Gastroesophageal sphincter (tissue), 4 donors: ENCODE results near the gene NRROS. TPM values are rescaled to one million over a fixed set of nuclear protein-coding genes. Genes with fewer than 3 reads are reported as not detected.
"Not testable (repeated sequence)": the region's sequence is repeated elsewhere in the genome, so short reads cannot be mapped to it uniquely, and the experiment has no call there.

ENCODE experiments used
- ATAC-seq: fragments of 150-250 bp; one replicate; pipeline ENCODE4 v1.9.1; 2016; ENCODE audit warnings: mild to moderate bottlenecking, moderate library complexity
- H3K27ac ChIP-seq, 4 donors: fragments of 200-600 bp; sonication (generic) in 3 of 4; 1 replicate in 3 of 4; 2 replicates in 1 of 4; pipeline ENCODE4 v1.5.1; 2016 to 2019
- H3K27me3 ChIP-seq: fragments of 200-600 bp; sonication (generic); one replicate; pipeline ENCODE4 v1.5.1; 2019
- H3K36me3 ChIP-seq, 2 donors: fragments of 200-600 bp; sonication (generic); one replicate each; pipeline ENCODE4 v1.5.1; 2019; ENCODE audit warnings: control low read depth in 1 of 2
- H3K4me1 ChIP-seq, 3 donors: fragments of 200-600 bp; sonication (generic); 1 replicate in 2 of 3; 2 replicates in 1 of 3; pipeline ENCODE4 v1.5.1; 2016 to 2019; ENCODE audit warnings: control low read depth in 2 of 3
- H3K4me3 ChIP-seq, 2 donors: fragments of 200-600 bp; sonication (generic); one replicate each; pipeline ENCODE4 v1.5.1; 2019; ENCODE audit warnings: mild to moderate bottlenecking in 1 of 2, moderate library complexity in 1 of 2
- H3K9me3 ChIP-seq, 3 donors: fragments of 200-600 bp; sonication (generic); one replicate each; pipeline ENCODE4 v1.5.1; 2017 to 2019; ENCODE audit warnings: control low read depth in 2 of 3
- EP300 ChIP-seq: sonication (generic); formaldehyde crosslinking; IDR thresholded peaks from one replicate; pipeline ENCODE4 v1.6.1; 2017; ENCODE audit warnings: antibody characterized with exemption, mild to moderate bottlenecking
- POLR2A ChIP-seq, 2 donors: fragments of 450-650 bp; IDR thresholded peaks; one replicate each; pipeline ENCODE4 v1.6.1; 2017; ENCODE audit warnings: antibody characterized with exemption in 2 of 2, mild to moderate bottlenecking in 2 of 2, moderate library complexity in 1 of 2
- POLR2AphosphoS5 ChIP-seq: sonication (generic); formaldehyde crosslinking; IDR thresholded peaks from one replicate; pipeline ENCODE4 v1.6.1; 2017; ENCODE audit warnings: antibody characterized with exemption
- WGBS, 2 donors: methylation state at CpG; one replicate each; pipeline ENCODE4 v1.1.5; 2018; ENCODE audit warnings: low coverage in 1 of 2; 5-methylcytosine and 5-hydroxymethylcytosine counted together
- total RNA-seq, 4 donors: library from RNA; depleted of rRNA; stranded (reverse); fragments of >200 nt; gene quantifications; one replicate each; pipeline ENCODE4 v1.1.0, GENCODE V29; 2016
- TF ChIP-seq, protein P1 (sequence below), 4 experiments: fragments of 200-600 bp in 2 of 4; fragments of 450-650 bp in 2 of 4; sonication (generic) in 1 of 4; IDR thresholded peaks; one replicate each; pipeline ENCODE4 v1.5.1; 2017 to 2019; ENCODE audit warnings: antibody characterized with exemption in 4 of 4, mild to moderate bottlenecking in 2 of 4, moderate library complexity in 2 of 4

NRROS gene
- 10 to 100 TPM in 1 of 4 donors, 1 to 10 TPM in 3; 6.6 to 14.2 (median 8.4) TPM for total RNA-seq

DNA sequence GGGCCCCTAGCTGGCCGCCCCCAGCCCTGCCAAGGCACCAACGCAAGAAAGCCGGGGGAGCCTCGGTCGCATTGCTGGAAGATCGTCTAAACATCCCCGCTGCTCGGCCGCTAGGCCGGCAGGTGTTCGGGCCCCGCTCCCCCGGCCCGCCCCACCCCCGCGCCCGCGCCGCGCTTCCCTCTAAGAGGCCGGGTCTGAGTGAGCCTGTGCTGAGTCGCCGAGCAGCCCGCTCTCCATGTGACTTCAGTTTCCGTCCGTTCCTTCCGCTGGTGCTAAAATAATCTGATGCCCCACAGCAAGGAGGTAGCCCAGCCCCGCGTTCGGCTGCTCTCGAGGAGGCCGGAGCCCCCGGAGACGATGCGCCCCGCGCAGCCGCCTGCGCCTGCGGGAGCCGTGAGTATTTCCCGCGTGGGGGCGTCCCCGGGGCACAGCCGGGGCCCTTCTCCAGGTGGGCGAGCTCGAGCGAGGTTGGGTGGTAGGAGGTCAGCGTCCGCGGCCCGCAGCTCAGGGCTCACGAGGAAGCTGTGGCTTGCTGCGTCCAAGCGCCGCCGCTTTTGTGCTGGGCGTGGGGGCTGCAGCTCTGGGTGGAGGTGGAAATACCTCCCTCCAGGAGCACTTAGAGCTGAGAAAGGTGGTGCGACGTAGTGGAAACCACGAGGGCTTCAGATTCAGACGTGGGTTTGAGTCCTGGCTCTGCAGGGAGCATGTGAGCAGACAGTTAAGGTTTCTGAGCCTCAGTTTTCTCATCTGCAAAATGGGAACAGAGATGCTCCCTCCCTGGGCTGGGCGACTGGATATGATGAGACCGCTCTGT lies at the start of gene NRROS:
TSS of gene NRROS (plus strand) at position 212 of the 814 bp plus-strand sequence. CDS start 14,846 bp downstream, outside the sequence.
- H3K27me3 ChIP-seq, result no peaks in the 10 kb centered on the region
- WGBS, 2 donors, result 9 to 70% methylated on average over 2 to 7 of the region's 65 CpGs
- ATAC-seq, result peak; percentile 80
- no peaks in the 10 kb centered on the region for H3K9me3 ChIP-seq
- peak; percentile 42 for TF ChIP-seq POLR2AphosphoS5
- peak; percentile 40 to 53 for TF ChIP-seq POLR2A (IDR thresholded peaks at IDR 0.05)
- TF ChIP-seq EP300, result no peak
- TF ChIP-seq, protein P1, sequence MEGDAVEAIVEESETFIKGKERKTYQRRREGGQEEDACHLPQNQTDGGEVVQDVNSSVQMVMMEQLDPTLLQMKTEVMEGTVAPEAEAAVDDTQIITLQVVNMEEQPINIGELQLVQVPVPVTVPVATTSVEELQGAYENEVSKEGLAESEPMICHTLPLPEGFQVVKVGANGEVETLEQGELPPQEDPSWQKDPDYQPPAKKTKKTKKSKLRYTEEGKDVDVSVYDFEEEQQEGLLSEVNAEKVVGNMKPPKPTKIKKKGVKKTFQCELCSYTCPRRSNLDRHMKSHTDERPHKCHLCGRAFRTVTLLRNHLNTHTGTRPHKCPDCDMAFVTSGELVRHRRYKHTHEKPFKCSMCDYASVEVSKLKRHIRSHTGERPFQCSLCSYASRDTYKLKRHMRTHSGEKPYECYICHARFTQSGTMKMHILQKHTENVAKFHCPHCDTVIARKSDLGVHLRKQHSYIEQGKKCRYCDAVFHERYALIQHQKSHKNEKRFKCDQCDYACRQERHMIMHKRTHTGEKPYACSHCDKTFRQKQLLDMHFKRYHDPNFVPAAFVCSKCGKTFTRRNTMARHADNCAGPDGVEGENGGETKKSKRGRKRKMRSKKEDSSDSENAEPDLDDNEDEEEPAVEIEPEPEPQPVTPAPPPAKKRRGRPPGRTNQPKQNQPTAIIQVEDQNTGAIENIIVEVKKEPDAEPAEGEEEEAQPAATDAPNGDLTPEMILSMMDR (IDR thresholded peaks at IDR 0.05), result peak in 1 of 4 experiments; percentile 20
- peak within 1 kb of the TSS; percentile 1 to 87 (median 84) for H3K27ac ChIP-seq
- H3K36me3 ChIP-seq, result peaks cover 0 to 6% of the 10 kb centered on the region in 2 donors
- H3K4me3 ChIP-seq, result peak within 1 kb of the TSS; percentile 38 to 69
- H3K4me1 ChIP-seq, result peaks cover 0 to 37% (median 0%) of the 10 kb centered on the region in 3 donors

DNA sequence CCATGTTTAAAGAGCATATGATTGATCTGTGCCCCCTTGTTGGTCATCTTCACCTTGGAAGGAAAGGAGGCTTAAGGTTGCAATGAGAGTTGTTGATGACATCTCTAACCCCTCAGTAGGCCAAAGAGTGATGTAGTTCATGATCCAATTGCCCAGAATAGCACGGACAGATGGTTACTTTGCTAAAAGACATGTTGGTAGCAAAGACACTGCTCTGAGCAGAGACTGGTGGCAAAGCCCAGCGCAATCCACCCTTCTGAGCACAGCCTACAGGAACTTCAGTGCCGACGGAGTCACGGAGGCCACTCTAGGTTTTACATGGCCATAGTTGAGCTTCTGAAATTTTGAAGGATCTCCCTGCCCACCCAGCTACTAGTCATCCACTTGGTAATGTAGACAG lies 49.2 kb upstream of the NRROS start:
- no peaks in the 10 kb centered on the region for H3K4me1 ChIP-seq
- ATAC-seq, result no peak
- WGBS, 2 donors, result 60 to 78% methylated on average over 1 to 3 of the region's 5 CpGs
- no peaks in the 10 kb centered on the region for H3K9me3 ChIP-seq
- H3K27ac ChIP-seq, result no peak overlapping the region
- no peaks in the 10 kb centered on the region for H3K27me3 ChIP-seq
- H3K36me3 ChIP-seq, result peaks cover 0 to 18% of the 10 kb centered on the region in 2 donors
- no peak overlapping the region for H3K4me3 ChIP-seq
- TF ChIP-seq POLR2A (IDR thresholded peaks at IDR 0.05) (no peak), EP300 (no peak), POLR2AphosphoS5 (no peak)
- TF ChIP-seq, protein P1 (IDR thresholded peaks at IDR 0.05), result no peak

DNA sequence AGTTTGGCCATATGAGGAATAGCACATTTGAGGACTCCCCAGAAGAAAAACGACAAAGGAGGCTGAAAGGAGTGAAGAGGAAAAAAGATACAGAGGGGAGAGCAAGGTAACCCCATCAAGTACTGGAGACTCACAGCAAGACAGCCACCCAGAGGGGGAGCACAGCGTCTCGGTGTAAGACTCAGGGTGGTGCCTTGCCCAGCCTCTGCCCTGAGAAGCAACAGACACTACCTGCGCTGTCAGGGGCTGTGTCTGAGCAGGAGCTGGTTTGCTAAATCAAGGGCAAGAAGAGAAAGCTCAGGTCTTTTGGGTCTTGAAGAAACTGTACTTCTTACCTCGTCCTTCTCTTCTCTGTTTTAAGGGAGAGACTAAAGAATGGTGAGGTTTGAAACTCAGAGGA lies 43.1 kb upstream of the NRROS start:
- no peak for TF ChIP-seq EP300
- no peak for TF ChIP-seq POLR2AphosphoS5
- TF ChIP-seq POLR2A (IDR thresholded peaks at IDR 0.05), result no peak
- TF ChIP-seq, protein P1 (IDR thresholded peaks at IDR 0.05), result no peak
- Histone ChIP-seq H3K36me3 (no peaks in the 10 kb centered on the region), H3K4me3 (no peak overlapping the region), H3K4me1 (peaks cover 0 to 14% (median 0%) of the 10 kb centered on the region in 3 donors), H3K27me3 (no peaks in the 10 kb centered on the region), H3K9me3 (no peaks in the 10 kb centered on the region), H3K27ac (peak overlapping the region in 1 of 4 donors; percentile 11)
- no peak for ATAC-seq
- WGBS, 2 donors, result 11 to 20% methylated on average over 1 to 5 of the region's 5 CpGs

DNA sequence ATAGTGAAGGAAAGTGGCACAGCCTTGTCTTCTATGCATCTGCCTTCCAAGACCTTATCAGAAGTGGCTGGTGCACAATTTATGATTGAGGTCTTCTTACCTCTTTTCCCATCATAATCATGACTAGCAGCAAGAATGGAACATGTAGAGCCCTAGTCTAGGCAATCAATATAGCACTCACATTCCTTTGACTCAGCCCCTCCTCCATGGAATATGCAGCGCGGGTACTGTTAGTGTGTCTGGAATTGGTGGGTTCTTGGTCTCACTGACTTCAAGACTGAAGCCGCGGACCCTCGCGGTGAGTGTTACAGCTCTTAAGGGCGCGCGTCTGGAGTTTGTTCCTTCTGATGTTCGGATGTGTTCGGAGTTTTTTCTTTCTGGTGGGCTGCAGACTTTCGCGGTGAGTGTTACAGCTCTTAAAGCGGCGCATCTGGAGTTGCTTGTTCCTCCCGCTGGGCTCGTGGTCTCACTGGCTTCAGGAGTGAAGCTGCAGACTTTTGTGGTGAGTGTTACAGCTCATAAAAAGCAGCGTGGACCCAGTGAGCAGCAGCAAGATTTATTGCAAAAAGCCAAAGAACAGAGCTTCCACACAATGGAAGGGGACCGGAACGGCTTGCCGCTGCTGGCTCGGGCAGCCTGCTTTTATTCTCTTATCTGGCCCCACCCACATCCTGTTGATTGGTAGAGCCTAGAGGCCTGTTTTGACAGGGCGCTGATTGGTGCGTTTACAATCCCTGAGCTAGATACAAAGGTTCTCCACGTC lies 41.3 kb upstream of the NRROS start:
- 75 to 79% methylated on average over 4 to 15 of the region's 25 CpGs for WGBS, 2 donors
- not testable (repeated sequence) for ATAC-seq, H3K27me3 ChIP-seq, H3K36me3 ChIP-seq, H3K27ac ChIP-seq, H3K9me3 ChIP-seq, H3K4me3 ChIP-seq
- peaks cover 0 to 14% (median 0%) of the 10 kb centered on the region in 3 donors for H3K4me1 ChIP-seq

DNA sequence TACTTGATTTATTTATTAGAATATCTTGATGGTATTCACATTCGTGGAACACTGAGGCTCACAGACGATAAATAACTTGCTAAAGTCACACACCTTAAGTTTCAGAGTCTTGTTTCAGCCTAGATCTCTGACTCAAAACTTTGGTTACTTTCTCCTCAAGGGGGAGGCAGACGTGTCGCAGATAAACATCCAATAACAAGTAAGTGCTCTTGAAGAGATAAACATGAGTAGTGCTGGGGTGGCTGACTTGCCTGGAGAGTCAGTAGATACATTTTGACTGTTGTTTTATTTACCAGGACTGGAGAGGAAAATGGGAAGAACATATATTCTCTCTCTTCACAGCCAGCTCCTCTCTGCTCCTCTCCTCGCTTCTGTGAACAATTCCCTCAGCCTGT lies 39.8 kb upstream of the NRROS start:
- Histone ChIP-seq H3K9me3 (no peaks in the 10 kb centered on the region), H3K36me3 (no peaks in the 10 kb centered on the region), H3K27ac (no peak overlapping the region), H3K4me1 (peaks cover 0 to 14% (median 0%) of the 10 kb centered on the region in 3 donors), H3K4me3 (no peak overlapping the region), H3K27me3 (no peaks in the 10 kb centered on the region)
- WGBS, 2 donors, result 55 to 61% methylated on average over 5 of the region's 5 CpGs
- no peak for ATAC-seq
- TF ChIP-seq, protein P1 (IDR thresholded peaks at IDR 0.05), result no peak
- TF ChIP-seq POLR2AphosphoS5 (no peak), POLR2A (IDR thresholded peaks at IDR 0.05) (no peak), EP300 (no peak)
